Measurements from ENCODE around the gene JPH3.
A peak's percentile ranks its signal among the peaks of the same experiment; 100 is the strongest.
"Not testable (repeated sequence)": the region's sequence is repeated elsewhere in the genome, so short reads cannot be mapped to it uniquely, and the experiment has no call there.

Gene JPH3

DNA sequence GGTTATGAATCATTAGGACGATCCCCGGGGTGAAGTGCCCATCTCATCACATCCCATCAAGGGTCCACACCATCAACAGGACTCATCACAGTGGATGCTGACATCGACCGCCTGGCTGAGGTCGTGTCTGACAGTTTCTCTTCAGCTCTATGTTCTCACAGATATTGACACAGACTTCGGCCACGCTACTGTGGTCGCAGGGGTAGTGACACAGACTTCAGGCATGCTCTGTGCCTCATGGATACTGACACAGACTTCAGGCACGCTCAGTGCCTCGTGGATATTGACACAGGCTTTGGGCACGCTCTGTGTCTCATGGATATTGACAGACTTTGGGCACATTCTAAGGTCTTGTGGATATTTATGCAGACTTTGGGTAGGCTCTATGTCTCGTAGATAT lies 113.3 kb downstream of the JPH3 start:
- no peak for DNase-seq (ENCODE audit: low read depth)

DNA sequence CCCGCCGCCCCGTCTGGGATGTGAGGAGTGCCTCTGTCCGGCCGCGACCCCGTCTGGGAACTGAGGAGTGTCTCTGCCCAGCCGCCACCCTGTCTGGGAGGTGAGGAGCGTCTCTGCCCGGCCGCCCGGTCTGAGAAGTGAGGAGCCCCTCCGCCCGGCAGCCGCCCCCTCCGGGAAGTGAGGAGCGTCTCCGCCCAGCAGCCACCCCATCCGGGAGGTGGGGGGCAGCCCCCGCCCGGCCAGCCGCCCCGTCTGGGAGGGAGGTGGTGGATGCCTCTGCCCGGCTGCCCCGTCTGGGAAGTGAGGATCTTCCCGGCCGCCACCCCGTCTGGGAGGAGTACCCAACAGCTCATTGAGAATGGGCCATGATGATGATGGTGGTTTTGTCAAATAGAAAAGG lies 116.5 kb downstream of the JPH3 start:
- DNase-seq (ENCODE audit: low read depth) = not testable (repeated sequence)

DNA sequence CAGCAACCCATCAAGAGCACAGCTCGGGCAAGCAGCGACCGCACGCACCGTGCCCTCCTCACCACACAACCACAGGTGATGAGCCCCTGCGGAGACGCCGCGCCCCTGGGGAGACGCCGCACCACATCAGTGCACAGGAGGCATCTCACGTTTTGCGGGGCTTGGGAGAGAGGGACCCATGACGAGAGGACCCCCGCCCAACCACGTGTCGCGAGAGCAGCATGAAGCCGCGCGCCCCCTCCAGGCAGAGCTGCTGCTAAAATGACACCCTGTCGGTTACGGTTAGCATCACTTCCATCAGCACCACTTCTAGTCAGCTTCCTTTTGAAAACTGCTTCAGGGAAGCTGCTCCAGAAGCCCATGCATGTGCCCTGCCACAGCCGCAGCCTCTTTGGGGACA lies 118.1 kb downstream of the JPH3 start:
- no peak for DNase-seq (ENCODE audit: low read depth)

DNA sequence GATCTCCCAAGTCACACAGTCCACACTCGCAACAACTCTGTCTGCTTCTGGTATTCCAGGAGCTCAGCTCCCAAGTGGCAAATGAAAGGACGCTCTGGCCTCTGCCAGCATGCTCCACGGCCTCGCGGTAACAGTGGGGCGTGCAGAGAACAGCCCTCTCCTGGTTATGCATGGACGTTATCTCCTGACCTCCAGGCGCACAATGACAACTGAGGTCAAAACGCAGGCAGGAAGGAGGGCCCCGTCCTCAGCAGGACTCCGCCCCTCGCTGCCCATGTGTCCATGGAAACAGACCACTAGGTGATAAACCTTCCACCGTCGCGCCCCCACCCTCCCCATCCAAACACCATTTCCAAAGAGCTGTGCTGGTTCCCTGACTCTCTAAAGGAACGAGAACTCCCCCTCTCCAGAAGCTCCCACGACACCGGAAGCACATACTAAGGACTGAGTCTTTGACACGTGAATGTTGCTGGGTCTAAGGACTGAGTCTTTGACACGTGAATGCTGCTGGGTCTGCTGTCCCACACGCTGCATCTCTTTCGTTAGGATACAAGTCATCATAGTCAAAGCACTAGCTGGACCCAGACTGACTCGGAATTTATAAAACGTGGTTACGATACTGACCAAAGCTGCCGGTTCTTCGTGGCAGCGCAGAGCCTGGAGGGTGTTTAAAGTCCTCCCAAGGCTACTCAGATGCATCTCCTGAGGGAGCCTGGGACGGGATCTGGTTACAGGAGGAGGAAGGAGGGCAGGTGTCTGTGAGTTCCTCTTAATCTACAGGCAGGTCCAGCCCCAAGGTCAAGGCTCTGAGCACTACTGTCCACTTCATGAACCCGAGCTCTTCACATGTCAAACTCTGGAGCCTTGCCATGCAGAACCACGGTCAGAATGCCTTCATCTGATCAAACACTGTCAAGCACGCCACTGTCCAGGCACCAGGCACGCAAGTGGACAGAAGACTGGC lies 119.6 kb downstream of the JPH3 start:
- no peak for DNase-seq (ENCODE audit: low read depth)

DNA sequence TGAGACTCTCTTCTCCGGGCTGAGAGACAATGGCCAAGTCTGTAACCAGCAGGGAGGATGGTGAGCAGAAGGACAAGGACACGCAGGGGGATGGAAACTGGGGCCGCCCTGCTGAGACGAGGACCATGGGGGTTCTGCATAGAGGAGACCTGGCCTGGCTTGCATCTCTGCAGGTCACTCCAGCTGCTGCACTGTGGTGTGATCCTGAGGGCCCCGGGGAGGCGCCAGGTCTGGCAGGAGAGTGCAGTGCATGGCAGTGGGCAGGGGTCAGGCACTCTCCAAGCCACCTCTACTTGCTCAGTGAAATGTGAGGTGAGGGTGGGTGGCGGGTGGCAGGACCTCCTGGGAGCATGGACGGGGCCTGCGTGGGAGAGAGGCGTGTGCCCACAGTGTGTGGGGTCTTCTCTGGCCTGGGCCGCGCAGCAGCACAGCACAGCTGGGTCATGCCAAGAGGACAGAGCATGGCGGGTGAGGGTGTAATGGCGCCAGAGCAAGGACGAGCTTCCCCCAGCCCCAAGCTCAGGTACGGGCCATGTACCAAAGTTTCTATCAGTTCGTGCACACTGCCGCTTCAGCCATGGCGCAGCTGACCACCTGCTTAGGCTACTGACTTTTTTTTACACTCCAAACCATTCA lies 120.4 kb downstream of the JPH3 start:
- no peak for DNase-seq (ENCODE audit: low read depth)

DNA sequence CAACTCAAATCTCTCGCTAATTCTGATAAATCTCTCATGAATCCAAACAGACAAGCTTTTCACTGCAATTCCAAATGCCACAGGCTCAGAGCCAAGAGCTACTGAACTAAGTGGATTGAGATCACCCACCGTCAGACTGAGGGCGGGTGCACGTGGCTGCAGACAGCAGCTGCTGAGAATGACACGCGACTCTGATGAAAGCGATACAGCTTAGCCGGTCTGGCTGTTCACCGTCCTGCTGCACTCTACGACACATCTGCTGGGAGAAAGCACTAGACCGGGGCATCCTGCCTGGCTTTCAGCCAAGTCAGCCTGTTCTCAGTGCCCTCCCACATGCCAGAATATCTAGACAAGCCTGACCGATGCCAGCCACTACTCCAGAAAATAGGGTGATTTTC lies 120.9 kb downstream of the JPH3 start:
- peak; percentile 50 for DNase-seq (ENCODE audit: low read depth)

DNA sequence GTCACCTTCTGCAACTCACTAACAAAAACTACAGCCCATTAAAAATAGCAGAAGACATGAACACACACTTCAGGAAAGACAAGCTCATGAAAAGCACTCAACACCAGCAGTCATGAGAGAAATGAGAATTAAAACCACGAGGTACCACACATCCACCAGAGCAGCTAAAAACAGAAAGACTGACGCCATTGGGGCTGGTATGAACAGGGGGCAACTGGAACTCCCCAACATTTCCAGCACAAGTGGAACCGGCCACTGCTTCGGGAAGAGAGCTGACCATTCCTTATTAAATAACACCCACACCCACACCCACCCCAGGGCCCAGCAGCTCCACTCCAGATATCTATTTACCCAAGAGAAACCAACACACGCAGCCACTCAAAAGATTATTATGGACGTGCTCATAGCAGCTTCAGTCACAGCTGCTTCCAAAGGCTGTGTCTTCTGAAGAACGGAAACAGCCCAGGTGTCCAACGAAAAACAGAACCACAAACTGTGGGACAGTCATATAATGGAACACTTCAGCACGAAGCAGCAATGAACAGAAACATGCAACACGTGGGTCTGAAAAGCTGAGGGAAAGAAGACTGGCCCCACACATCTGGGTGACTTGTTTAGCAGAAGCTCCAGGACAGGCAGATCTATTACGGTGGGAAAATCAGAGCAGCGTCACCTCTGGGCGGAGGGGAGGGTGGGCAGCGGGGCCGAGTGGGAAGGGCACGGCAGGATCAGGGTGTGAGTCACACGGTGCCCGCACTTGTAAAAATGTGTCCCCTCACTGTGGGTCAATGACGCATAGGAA lies 122.4 kb downstream of the JPH3 start:
- DNase-seq (ENCODE audit: low read depth) = no peak

DNA sequence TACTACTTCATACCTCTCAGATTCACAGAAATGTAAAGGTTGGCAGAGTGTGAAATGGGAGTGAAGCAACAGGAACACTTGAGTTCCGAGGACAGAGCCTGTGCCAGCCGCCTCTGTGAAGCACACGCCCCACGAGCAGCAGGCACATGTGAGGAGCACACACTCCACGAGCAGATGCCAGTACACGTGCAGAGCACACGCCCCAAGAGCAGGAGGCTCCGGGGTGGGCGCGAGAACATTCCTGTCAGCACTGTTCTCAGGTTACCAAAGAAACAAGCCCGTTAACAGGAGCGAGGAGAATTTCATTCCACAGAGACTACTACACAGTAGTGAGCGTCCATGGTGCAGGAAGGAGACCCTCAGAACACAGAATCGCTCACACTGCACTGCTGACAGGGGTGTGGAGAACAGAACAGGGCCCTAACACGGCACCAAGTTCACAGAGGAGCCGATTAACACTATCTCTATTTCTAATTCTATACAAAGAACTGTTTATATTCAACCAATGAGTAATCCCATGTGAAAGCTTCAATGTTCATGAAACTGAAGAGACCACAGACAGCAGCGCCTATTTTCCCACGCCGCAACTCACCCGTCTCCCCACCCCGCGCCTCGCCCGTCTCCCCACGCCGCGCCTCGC lies 123.4 kb downstream of the JPH3 start:
- DNase-seq (ENCODE audit: low read depth) = no peak

DNA sequence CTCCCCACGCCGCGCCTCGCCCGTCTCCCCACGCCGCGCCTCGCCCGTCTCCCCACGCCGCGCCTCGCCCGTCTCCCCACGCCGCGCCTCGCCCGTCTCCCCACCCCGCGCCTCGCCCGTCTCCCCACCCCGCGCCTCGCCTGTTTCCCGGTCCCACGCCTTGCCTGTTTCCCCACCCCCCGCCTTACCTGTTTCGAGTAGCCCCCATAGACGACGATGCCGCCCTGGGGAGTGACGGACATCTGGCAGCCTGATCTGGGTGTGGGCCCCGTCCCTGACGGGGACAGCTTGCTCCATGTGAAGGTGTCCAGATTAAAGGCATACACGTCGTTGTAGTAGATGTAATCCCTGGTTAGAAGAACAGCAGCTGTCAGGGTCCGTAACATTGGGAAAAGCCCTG lies 124.3 kb downstream of the JPH3 start:
- not testable (repeated sequence) for DNase-seq (ENCODE audit: low read depth)

DNA sequence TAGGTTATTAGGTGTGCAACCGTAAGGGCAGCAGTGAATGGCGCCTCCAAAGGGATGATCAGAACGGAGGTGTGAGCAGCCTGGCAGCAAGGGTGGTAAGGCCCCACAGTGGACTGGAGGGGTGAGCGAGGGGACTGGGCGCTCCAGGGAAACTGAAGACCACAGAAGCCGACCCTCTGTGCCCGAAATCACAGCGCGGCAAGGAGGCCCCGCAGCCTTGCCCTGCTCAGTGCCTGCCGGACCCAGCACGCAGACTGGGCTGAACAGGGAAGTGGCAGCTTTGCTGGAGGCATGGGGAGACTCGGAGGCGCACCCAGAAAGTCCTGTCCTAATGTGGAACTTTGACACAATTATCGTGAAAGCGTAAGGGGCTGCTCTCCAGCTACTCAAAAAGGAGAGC lies 125.0 kb downstream of the JPH3 start:
- no peak for DNase-seq (ENCODE audit: low read depth)

DNA sequence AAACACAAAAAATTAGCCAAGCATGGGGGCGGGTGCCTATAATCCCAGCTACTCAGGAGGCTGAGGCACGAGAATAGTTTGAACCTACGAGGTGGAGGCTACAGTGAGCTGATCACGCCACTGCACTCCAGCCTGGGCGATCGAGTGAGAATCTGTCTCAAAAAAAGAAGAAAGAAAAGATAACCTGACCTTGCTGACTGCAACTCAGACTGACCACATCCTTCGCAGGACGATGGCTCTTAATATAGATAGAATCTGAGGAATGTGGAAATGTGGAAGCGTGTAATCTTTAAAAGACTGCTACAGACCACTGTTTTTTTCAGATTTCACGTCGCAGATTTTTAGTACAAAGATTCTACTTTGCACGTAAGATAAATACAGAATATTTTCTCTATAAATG lies 125.7 kb downstream of the JPH3 start:
- DNase-seq (ENCODE audit: low read depth) = no peak

DNA sequence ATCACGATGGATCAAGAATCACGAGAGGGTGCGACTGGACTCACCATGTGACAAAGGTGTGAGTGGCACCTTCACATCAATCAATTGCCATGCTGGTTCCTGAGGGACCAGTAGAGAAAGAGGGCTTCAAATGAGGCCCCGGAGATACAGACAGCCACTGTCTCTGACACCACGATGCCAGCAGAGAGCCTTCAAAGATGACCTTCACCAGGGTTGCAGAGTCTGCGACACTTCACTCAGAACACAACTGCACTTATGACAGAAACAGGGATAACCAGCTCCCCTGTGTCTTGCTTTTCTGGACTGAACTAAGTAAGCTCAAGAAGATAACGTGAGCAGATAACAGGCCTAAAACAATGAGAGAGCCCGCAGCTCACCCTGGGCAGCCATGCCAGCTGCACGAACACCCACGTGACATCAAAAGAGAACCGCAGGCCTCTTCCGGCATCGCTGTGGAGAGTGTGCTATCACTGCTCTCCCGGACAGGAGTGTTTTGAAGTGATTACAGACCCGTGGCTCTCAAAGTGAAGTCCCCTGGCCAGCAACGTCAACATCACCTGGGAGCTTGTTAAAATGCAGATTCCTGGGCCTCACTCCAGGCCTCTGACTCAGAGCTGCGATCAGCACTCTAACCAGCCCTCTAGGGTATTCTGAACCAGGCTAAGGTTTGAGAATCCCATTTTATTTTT lies 127.1 kb downstream of the JPH3 start:
- DNase-seq (ENCODE audit: low read depth) = no peak

DNA sequence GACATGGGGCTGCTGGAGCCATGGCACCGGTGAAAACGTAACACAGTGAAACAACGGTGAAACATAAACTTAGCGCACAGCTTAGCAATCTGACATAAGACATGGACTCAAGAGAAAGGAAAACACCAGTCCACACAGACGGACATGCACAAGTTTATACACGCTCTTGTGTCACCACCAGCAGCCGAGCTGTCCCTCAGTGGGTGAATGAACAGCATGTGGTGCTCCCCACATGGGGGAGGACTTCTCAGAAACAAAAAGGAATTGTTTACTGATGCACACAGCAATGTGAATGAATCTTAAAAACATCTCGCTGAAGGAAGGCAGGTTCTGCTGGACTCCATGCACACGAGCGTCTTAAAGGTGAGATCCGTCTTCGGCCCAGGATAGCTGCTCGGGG lies 129.3 kb downstream of the JPH3 start:
- DNase-seq (ENCODE audit: low read depth) = no peak

DNA sequence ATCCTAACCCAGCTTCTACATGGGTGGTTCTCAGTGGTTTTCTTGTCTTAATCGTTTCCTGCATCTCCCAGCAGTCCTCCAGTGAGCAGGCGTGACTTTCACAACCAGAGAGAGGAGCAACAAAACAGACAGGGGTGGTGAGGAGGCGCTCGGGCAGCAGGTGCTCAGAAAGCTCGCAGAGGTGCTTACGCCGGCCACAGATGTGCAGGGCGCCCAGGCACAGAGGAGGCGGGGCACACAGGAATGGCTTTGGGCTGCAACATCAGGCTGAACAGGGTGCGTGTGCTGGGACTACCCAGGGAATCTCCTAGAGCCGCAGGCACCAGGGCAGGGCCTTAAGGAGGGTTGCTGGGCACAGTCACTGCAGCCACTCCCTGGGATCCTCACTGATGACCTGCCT lies 130.9 kb downstream of the JPH3 start:
- DNase-seq (ENCODE audit: low read depth) = no peak

DNA sequence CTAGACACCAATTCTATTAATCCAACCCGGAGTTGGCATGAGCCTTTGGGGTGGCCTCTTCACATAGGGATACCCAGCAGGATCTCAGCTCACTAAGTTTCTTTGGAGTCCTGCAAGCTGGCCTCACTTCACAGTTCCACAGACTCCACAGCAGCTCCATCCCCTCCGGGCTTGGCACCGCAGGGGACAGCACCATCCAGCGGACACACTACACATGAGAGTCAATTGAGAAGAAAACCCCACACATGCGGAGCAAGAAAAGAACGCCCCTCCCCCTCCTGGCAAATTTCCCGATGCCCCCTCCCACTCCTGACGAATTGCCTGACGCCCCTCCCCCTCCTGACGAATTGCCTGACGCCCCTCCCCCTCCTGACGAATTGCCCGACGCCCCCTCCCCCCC lies 132.3 kb downstream of the JPH3 start:
- no peak for DNase-seq (ENCODE audit: low read depth)

DNA sequence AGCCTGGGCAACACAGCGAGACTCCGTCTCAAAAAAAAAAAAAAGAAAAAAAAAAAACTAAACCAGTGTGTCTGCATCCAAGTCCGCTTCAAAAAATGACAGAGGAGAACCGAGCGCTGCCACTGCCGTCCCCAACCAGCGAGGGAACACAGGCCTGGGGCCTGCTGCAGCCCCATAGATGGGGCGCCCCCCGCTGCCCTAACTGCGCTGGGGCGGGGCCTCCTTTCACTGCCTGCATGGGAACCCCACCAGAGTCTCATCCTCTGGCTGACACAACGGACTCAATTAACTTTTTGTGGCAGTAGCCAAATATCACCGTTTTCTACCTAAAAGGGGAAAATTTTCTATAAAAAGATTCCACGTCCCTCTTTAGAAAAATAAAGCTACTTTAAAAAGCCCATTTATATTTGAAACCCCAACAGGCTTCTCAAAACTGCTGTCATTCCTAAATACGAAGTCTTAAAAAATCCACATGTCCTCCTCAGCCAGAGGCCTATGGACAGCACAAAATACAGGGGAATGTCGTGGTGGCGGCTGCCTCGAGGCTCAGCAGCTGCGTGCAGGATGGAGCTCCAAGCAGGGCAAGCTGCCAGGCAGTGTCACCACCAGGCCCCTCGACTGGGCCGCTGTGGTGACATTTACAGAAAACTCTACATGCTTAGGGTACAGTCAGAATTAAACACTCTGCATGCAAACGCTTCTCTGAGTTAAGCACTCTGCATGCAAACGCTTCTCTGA lies 133.1 kb downstream of the JPH3 start:
- DNase-seq (ENCODE audit: low read depth) = no peak

DNA sequence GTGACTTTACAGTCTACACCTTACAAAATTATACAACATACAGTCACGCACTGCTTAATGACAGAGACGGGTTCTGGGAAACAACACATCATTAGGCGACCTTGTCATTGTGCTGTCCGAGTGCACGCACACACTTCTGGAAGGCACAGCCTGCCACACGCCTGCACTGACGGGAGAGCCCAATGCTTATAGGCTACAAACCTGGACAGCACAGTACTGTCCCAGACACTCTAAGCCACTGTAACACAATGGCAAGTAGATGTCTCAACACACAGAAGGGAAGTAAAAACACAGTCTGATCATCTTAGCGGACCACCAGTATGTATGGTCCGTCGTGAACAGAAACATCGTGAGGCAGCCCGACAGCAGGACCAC lies 133.7 kb downstream of the JPH3 start:
- no peak for DNase-seq (ENCODE audit: low read depth)

DNA sequence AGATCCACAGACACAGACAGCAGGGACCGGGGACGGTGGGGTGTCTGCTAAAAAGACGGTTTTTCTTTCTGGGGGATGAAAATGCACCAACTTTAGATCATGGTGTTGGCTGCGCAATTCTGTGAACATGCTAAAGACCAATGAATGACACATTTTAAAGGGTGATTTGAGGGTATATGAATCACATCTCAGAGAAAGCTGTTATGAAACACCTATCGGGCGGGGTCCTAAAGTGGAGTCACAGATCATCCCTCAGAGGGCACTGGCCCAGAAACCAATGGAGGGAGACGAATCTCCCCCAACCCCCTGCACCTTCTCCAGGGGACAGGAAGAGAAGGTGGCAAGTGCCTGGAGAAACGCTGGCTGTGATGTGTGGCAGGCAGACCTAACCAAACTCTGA lies 137.5 kb downstream of the JPH3 start:
- no peak for DNase-seq (ENCODE audit: low read depth)

DNA sequence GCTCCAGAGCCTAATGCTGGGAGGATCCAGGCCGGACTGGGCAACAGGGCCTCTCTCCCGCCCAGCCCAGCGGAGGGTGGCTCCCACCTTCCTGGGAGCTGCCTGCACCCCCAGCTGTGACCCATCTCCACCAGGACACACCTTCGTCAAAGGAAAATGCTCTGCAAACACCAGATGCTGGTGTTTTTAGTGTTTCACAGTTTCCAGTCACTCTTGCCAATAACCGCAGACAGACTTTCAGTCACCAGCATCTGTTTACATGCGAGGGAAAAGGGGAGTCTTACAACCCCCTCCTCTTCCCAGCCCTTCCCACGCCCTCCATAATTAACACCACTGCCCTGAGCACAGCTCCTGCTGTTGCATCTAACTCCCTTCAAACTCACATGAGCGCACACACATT lies 138.1 kb downstream of the JPH3 start:
- DNase-seq (ENCODE audit: low read depth) = peak; percentile 42

DNA sequence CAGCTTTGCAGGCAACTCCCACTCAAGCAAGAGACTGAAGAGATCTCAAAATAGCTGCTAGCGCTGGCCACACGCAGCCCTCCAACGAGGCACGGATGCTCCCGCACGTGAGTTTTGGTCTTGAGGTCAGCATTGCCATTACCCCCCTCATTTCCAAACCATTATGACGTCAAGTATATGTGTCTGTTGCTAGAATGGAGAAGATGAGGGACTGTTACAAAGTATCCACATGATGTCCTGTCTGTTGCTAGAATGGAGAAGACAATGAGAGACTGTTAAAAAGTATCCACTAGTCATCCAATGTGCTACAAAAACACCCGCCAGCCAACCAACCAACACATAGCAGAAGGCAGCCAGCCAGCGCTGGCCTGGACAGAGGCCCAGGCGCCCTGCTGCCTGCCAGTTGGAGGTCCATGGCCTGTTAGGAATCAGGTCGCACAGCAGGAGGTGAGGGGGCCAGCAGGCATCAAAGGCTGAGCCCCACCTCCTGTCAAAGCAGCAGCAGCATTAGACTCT lies 138.7 kb downstream of the JPH3 start:
- peak; percentile 29 for DNase-seq (ENCODE audit: low read depth)
